Esophagus squamous epithelium (tissue), 5 donors: ENCODE data around the gene CENPP. TPM values are rescaled to one million over a fixed set of nuclear protein-coding genes. Genes with fewer than 3 reads are reported as not detected.
A peak's percentile ranks its signal among the peaks of the same experiment; 100 is the strongest.

Source experiments
- DNase-seq: peaks from one replicate; lab custom pipeline; 2025; lab: John Stamatoyannopoulos, UW
- H3K27ac ChIP-seq, 4 donors: fragments of 200-600 bp; sonication (generic); one replicate each; pipeline ENCODE4 v1.5.1; 2016 to 2019; ENCODE audit warnings: mild to moderate bottlenecking in 1 of 4
- H3K27me3 ChIP-seq, 4 donors: fragments of 200-600 bp; sonication (generic); 1 replicate in 3 of 4; 2 replicates in 1 of 4; pipeline versions ENCODE4 v1.5.1 to v1.6.0; 2017 to 2021; ENCODE audit warnings: antibody characterized with exemption in 1 of 4
- H3K36me3 ChIP-seq, 3 donors: fragments of 200-600 bp; sonication (generic); one replicate each; pipeline ENCODE4 v1.5.1; 2016 to 2019
- H3K4me1 ChIP-seq, 3 donors: fragments of 200-600 bp; sonication (generic); one replicate each; pipeline ENCODE4 v1.5.1; 2017 to 2019
- H3K4me3 ChIP-seq, 4 donors: fragments of 200-600 bp; sonication (generic); 1 replicate in 3 of 4; 2 replicates in 1 of 4; pipeline ENCODE4 v1.5.1; 2016 to 2019; ENCODE audit warnings: mild to moderate bottlenecking in 2 of 4, moderate library complexity in 1 of 4
- H3K9me3 ChIP-seq, 3 donors: fragments of 200-600 bp; sonication (generic); one replicate each; pipeline ENCODE4 v1.5.1; 2016 to 2019
- POLR2A ChIP-seq, 4 donors: fragments of 450-650 bp; IDR thresholded peaks; one replicate each; pipeline ENCODE4 v1.6.1; 2017; ENCODE audit warnings: antibody characterized with exemption in 4 of 4, mild to moderate bottlenecking in 4 of 4, moderate library complexity in 3 of 4
- WGBS, 2 donors: methylation state at CpG; one replicate each; pipeline ENCODE4 v1.1.5; 2018; 5-methylcytosine and 5-hydroxymethylcytosine counted together
- intact Hi-C: fragments of 100-400 bp; cut with DNase I; formaldehyde crosslinking; loops from one replicate; pipeline ENCODE4 v1.15.0; 2022
- total RNA-seq, 4 donors: library from RNA; depleted of rRNA; stranded (reverse); fragments of >200 nt; gene quantifications; one replicate each; pipeline ENCODE4 v1.1.0, GENCODE V29; 2016
- TF ChIP-seq, protein P1 (sequence below), 6 experiments: fragments of 450-650 bp in 4 of 6; fragments of 200-600 bp in 2 of 6; sonication (generic) in 2 of 6; IDR thresholded peaks; one replicate each; pipeline ENCODE4 v1.5.1; 2016 to 2019; ENCODE audit warnings: antibody characterized with exemption in 6 of 6, mild to moderate bottlenecking in 4 of 6, moderate library complexity in 4 of 6
- donor health status: DM: yes; HTN: yes; CAD: no.

Gene CENPP
- total RNA-seq, 4 donors from 2014 or later = 6.0 to 10.7 (median 7.5) TPM

DNA sequence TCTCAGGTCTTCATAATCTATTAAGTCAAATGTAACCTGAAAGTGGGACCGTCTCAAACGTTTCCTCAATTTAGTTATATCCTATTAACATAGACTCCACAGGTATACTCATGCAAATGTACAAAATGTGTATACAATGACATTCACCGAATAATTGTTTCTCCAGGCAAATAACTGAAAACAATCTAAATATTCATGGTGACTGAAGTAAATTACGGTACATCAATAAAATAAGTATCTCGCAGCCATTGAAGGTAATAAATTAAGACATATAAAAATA, 32.7 kb upstream of the CENPP start:
- Histone ChIP-seq H3K27me3 (no peaks in the 10 kb centered on the region), H3K4me1 (peaks cover 14 to 46% (median 16%) of the 10 kb centered on the region in 3 donors), H3K9me3 (no peaks in the 10 kb centered on the region), H3K36me3 (peaks cover 0 to 33% (median 8%) of the 10 kb centered on the region in 3 donors), H3K4me3 (peak overlapping the region; percentile 65 to 86 (median 70)), H3K27ac (peak overlapping the region in 3 of 4 donors; percentile 74 to 88 (median 75))
- 0% methylated on average over 5 of the region's 5 CpGs for WGBS, 2 donors
- no peak for TF ChIP-seq POLR2A (IDR thresholded peaks at IDR 0.05)
- TF ChIP-seq, protein P1, sequence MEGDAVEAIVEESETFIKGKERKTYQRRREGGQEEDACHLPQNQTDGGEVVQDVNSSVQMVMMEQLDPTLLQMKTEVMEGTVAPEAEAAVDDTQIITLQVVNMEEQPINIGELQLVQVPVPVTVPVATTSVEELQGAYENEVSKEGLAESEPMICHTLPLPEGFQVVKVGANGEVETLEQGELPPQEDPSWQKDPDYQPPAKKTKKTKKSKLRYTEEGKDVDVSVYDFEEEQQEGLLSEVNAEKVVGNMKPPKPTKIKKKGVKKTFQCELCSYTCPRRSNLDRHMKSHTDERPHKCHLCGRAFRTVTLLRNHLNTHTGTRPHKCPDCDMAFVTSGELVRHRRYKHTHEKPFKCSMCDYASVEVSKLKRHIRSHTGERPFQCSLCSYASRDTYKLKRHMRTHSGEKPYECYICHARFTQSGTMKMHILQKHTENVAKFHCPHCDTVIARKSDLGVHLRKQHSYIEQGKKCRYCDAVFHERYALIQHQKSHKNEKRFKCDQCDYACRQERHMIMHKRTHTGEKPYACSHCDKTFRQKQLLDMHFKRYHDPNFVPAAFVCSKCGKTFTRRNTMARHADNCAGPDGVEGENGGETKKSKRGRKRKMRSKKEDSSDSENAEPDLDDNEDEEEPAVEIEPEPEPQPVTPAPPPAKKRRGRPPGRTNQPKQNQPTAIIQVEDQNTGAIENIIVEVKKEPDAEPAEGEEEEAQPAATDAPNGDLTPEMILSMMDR (IDR thresholded peaks at IDR 0.05) = no peak
- no peak for DNase-seq
- intact Hi-C loops = no loop called here

DNA sequence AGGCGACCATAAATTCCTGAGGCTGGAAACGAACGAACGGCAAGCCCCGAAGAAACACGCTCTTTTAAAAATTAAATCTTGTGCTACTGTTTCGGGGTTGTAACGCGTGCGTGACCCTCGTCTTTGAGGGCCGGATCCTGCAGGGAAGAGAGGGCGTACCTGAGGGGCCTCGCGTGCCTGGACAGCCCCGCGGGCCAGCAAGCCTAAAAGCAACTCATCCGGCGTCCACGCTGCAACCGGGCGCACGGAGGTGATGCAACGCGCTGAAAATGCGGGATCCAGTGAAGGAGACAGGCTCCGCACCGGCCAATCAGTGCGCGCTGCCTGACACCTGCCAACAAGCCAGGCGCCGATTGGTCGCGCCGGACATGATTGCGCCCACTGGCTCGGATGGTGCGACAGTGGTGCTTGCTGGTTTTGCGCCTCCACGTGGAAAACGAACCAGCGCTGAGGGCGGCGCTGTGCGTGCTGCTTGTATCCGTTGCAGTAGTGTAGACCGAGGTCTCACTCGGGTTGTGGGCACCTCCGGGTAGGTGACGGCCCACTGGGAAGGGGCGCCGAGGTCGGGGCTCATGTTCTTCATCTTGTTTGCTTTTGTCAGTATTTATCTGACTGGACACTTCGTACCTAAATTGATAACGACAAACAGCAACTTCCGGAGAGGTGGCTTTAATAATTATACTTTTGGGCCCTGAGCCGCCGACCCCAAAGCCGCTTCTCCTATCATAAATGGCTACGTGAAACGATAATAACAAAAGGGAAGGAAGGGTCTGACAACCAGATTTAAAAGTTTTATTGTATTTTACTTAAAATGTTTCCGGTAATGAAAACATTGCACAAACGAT, 32.1 kb upstream of the CENPP start, which contains the start of gene IARS1:
Gene IARS1 (minus strand): TSS at position 246 of the 845 bp plus-strand sequence. CDS start 4,278 bp downstream, outside the sequence.
- peak; percentile 82 for DNase-seq
- intact Hi-C loops = no loop called here
- Histone ChIP-seq H3K36me3 (peaks cover 0 to 33% (median 14%) of the 10 kb centered on the region in 3 donors), H3K27ac (peak within 1 kb of the TSS; percentile 74 to 88 (median 80)), H3K27me3 (no peaks in the 10 kb centered on the region), H3K4me3 (peak within 1 kb of the TSS; percentile 65 to 86 (median 70)), H3K4me1 (peaks cover 14 to 46% (median 16%) of the 10 kb centered on the region in 3 donors), H3K9me3 (no peaks in the 10 kb centered on the region)
- WGBS, 2 donors = 1% methylated on average over 38 of the region's 63 CpGs
- TF ChIP-seq POLR2A (IDR thresholded peaks at IDR 0.05) = peak in 3 of 4 donors; percentile 46 to 72 (median 47)
- TF ChIP-seq, protein P1 (IDR thresholded peaks at IDR 0.05) = peak in 4 of 6 experiments; percentile 8 to 46 (median 18)

DNA sequence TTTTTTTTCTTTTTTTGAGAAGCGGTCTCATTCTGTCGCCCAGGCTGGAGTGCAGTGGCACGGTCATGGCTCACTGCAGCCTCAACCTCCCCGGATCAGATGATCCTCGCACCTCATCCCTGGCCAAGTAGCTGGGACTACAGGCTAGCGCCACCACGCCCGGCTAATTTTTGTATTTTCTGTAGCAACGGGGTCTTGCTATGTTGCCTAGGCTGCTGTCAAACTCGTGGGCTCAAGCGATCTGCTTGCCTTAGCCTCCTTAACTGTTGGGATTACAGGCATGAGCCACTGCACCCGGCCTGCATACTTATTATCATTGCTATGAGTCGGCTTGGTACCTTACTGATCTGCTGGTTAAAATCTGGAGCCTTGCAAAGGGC, 31.5 kb upstream of the CENPP start:
- WGBS, 2 donors = 5 to 16% methylated on average over 11 to 13 of the region's 13 CpGs
- Histone ChIP-seq H3K4me3 (peak overlapping the region; percentile 65 to 86 (median 70)), H3K27me3 (no peaks in the 10 kb centered on the region), H3K4me1 (peaks cover 14 to 46% (median 16%) of the 10 kb centered on the region in 3 donors), H3K36me3 (peaks cover 0 to 33% (median 18%) of the 10 kb centered on the region in 3 donors), H3K27ac (peak overlapping the region; percentile 74 to 88 (median 80)), H3K9me3 (no peaks in the 10 kb centered on the region)
- no peak for TF ChIP-seq POLR2A (IDR thresholded peaks at IDR 0.05)
- TF ChIP-seq, protein P1 (IDR thresholded peaks at IDR 0.05) = no peak
- intact Hi-C loops = no loop called here
- DNase-seq = no peak

DNA sequence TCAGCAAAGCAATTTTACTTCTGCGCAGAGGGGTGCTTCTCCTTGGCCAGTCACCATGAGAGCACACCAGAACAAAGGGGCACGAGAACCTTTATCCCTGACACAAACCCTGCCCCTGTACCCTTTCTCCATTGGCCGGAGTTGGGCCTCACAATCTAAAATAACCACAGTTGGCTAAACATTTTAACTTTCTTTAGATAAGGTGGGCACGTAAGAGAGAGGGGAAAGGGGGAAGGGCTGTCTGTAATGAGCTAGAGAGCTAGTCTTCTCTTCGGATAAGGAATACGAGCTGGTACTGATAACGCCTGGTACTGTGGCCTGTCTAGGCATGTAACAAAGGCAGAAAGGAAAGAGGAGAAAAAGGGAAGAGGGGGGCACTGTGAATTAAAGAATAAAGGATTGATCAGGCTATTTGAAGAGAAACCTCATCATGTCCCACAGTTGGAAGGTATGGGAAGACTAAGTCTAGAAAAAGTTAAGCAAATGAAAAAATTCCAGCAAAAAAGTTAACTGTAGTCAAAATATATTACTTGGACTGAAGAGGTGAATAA, 30.4 kb upstream of the CENPP start:
- Histone ChIP-seq H3K4me1 (peaks cover 14 to 46% (median 16%) of the 10 kb centered on the region in 3 donors), H3K27ac (peak overlapping the region in 2 of 4 donors; percentile 43 to 64), H3K9me3 (no peaks in the 10 kb centered on the region), H3K4me3 (no peak overlapping the region), H3K36me3 (peaks cover 0 to 39% (median 20%) of the 10 kb centered on the region in 3 donors), H3K27me3 (no peaks in the 10 kb centered on the region)
- TF ChIP-seq POLR2A (IDR thresholded peaks at IDR 0.05) = no peak
- TF ChIP-seq, protein P1 (IDR thresholded peaks at IDR 0.05) = no peak
- WGBS, 2 donors = 52 to 70% methylated on average over 7 of the region's 7 CpGs
- DNase-seq = no peak
- intact Hi-C loops = no loop called here

DNA sequence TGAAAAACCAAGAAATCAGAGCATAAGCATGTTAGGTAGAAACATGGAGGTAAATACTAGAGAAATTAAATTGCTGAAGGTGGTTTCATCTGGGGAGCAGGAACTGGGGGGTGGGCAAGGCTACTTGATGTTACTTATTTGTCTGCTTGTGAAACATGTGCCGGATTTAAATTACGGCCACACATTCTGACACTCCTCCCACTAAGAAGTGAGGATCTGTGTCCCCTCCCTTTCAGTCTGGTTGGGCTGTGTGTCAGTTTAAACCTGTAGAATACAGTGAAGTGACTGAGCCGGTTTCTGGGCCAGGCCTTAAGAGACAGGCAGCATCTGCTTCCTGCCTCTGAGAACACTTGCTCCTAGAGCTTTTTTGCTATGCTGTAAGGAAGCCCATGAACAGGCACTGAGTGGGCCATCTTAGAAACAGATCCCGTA, 29.9 kb upstream of the CENPP start:
- 42 to 46% methylated on average over 2 to 4 of the region's 4 CpGs for WGBS, 2 donors
- Histone ChIP-seq H3K4me1 (peaks cover 14 to 46% (median 16%) of the 10 kb centered on the region in 3 donors), H3K27me3 (no peaks in the 10 kb centered on the region), H3K4me3 (no peak overlapping the region), H3K27ac (peak overlapping the region in 2 of 4 donors; percentile 43 to 64), H3K36me3 (peaks cover 0 to 43% (median 20%) of the 10 kb centered on the region in 3 donors), H3K9me3 (no peaks in the 10 kb centered on the region)
- intact Hi-C loops = no loop called here
- DNase-seq = no peak
- TF ChIP-seq, protein P1 (IDR thresholded peaks at IDR 0.05) = no peak
- TF ChIP-seq POLR2A (IDR thresholded peaks at IDR 0.05) = no peak
